Cardiac septum (tissue), 1 donor: ENCODE results near the gene GPR137B. TPM values are rescaled to one million over a fixed set of nuclear protein-coding genes. Genes with fewer than 3 reads are reported as not detected.
"Not testable (repeated sequence)": the region's sequence is repeated elsewhere in the genome, so short reads cannot be mapped to it uniquely, and the experiment has no call there.

ENCODE experiments used
- DNase-seq: peaks from one replicate; pipeline ENCODE4 v3.0.0-alpha.2; 2020; ENCODE audit warnings: low spot score
- intact Hi-C: fragments of 100-400 bp; cut with DNase I; formaldehyde crosslinking; loops from one replicate; pipeline ENCODE4 v1.14.0; 2022
- long read RNA-seq: library from polyadenylated mRNA; unstranded; transcript quantifications from one replicate; pipeline ENCODE4 v2.0.0, GENCODE V29; 2021
- total RNA-seq: library from RNA; stranded (reverse); fragmentation: NEBNext Ultra II Directional; extraction: Animal tissue kit (Norgen Biotek cat#: 25700); gene quantifications from one replicate; pipeline ENCODE4 v1.2.1, GENCODE V29; 2021
- donor health status: DM: no; HTN: no; CAD: no.

Gene GPR137B
- 44.6 TPM for total RNA-seq
- long read RNA-seq, transcript GPR137B-202 (7 exons, 2,042 nt) = major isoform, 61 of 84 reads
- long read RNA-seq, partial matches to known transcripts = 3 of 84 reads
- long read RNA-seq, other reads (novel, unspliced or antisense) = 20 of 84 reads

GRCh38 chr1:236142253-236143103 lies at the start of gene GPR137B:
TSS of gene GPR137B (plus strand) at chr1:236142539. CDS start at chr1:236142623, 84 bp downstream.
- DNase-seq = peak; percentile 80
- intact Hi-C loops = loop anchor here (2.0 to 5.0 kb wide), 2 partner anchors 30 to 140 kb away; partner anchors contain the start of gene ERO1B

- intact Hi-C loops = no loop called here
- no peak for DNase-seq
Observed at GRCh38 chr1:236092899-236093298, 49.4 kb upstream of the GPR137B start.

GRCh38 chr1:236095705-236096520 lies 46.4 kb upstream of the GPR137B start:
- no peak for DNase-seq
- intact Hi-C loops = no loop called here

- peak; percentile 94 for DNase-seq
- intact Hi-C loops = not testable (repeated sequence)
Observed at GRCh38 chr1:236096660-236097482, 45.5 kb upstream of the GPR137B start.

GRCh38 chr1:236098267-236098666 lies 44.1 kb upstream of the GPR137B start:
- intact Hi-C loops = no loop called here
- DNase-seq = no peak

GRCh38 chr1:236099355-236099974 lies 42.9 kb upstream of the GPR137B start:
- no peak for DNase-seq
- intact Hi-C loops = no loop called here

- intact Hi-C loops = loop anchor here (10.0 kb wide), 1 partner anchor 184 kb away; the partner anchor contains the start of gene ERO1B
Observed at GRCh38 chr1:236100799-236101198, 41.5 kb upstream of the GPR137B start.

GRCh38 chr1:236101233-236102200 lies 40.8 kb upstream of the GPR137B start:
- no peak for DNase-seq
- intact Hi-C loops = loop anchor here (10.0 kb wide), 1 partner anchor 183 kb away; the partner anchor contains the start of gene ERO1B

More at GRCh38 chr1:236100799-236101198, 41.5 kb upstream of the GPR137B start:
- DNase-seq = no peak

GRCh38 chr1:236102611-236103010 lies 39.7 kb upstream of the GPR137B start:
- intact Hi-C loops = loop anchor here (10.0 kb wide), 1 partner anchor 182 kb away; the partner anchor contains the start of gene ERO1B
- DNase-seq = no peak

GRCh38 chr1:236103059-236103458 lies 39.3 kb upstream of the GPR137B start:
- DNase-seq = no peak
- intact Hi-C loops = loop anchor here (10.0 kb wide), 1 partner anchor 182 kb away; the partner anchor contains the start of gene ERO1B

- DNase-seq = no peak
- intact Hi-C loops = loop anchor here (10.0 kb wide), 1 partner anchor 181 kb away; the partner anchor contains the start of gene ERO1B
Observed at GRCh38 chr1:236103646-236104218, 38.6 kb upstream of the GPR137B start.

GRCh38 chr1:236107121-236107907 lies 35.0 kb upstream of the GPR137B start:
- intact Hi-C loops = loop anchor here (10.0 kb wide), 1 partner anchor 177 kb away; the partner anchor contains the start of gene ERO1B

GRCh38 chr1:236108027-236108648 lies 34.2 kb upstream of the GPR137B start:
- no peak for DNase-seq
- intact Hi-C loops = loop anchor here (2.0 to 10.0 kb wide), 2 partner anchors 177 to 383 kb away; partner anchors contain the start of gene ERO1B

More at GRCh38 chr1:236107121-236107907, 35.0 kb upstream of the GPR137B start:
- no peak for DNase-seq

GRCh38 chr1:236110137-236110536 lies 32.2 kb upstream of the GPR137B start:
- no peak for DNase-seq
- intact Hi-C loops = loop anchor here (5.0 kb wide), 2 partner anchors 62 to 397 kb away; no protein-coding TSS in a partner anchor
